HEK293 (cell line): Measurements from ENCODE around the gene GLDC.
A peak's percentile ranks its signal among the peaks of the same experiment; 100 is the strongest.

Experiments used
- CTCF ChIA-PET: fragments of 350-600 bp; formaldehyde crosslinking; extraction: SDS; loops from one replicate; lab custom pipeline; 2021; ENCODE audit warnings: antibody characterized with exemption; lab: Yijun Ruan, JAX
- POLR2A ChIA-PET: fragments of 300-600 bp; formaldehyde crosslinking; extraction: SDS; loops from one replicate; lab custom pipeline; 2020; ENCODE audit warnings: antibody characterized with exemption, inconsistent platforms; lab: Yijun Ruan, JAX
- H3K27ac ChIP-seq: fragments of 200-500 bp; sonication (Bioruptor generic); 2 replicates; pipeline ENCODE4 v1.5.1; 2014; ENCODE audit warnings: low read depth, low read length, control low read depth, inconsistent platforms; ENCODE audit errors: extremely low read depth
- H3K36me3 ChIP-seq, 2 experiments: fragments of 200-500 bp in 1 of 2; sonication (Bioruptor generic) in 1 of 2; 1 replicate in 1 of 2; 2 replicates in 1 of 2; pipeline ENCODE4 v1.5.1; 2014 to 2017; ENCODE audit warnings: inconsistent platforms in 2 of 2, low read length in 2 of 2; ENCODE audit not compliant: control insufficient read depth in 2 of 2, insufficient read depth in 1 of 2
- H3K4me1 ChIP-seq: fragments of 200-500 bp; sonication (Bioruptor generic); 2 replicates; pipeline ENCODE4 v1.5.1; 2014; ENCODE audit warnings: mild to moderate bottlenecking, low read length, inconsistent platforms; ENCODE audit not compliant: control insufficient read depth, insufficient read depth
- H3K4me3 ChIP-seq: 2 replicates; pipeline ENCODE4 v1.5.1; 2011; ENCODE audit warnings: low read depth, mild to moderate bottlenecking, control low read depth, low read length, moderate library complexity
- H3K9me3 ChIP-seq: fragments of 200-500 bp; sonication (Bioruptor generic); 2 replicates; pipeline ENCODE4 v1.5.1; 2014; ENCODE audit warnings: low read depth, low read length, inconsistent platforms; ENCODE audit not compliant: control insufficient read depth, insufficient read depth
- GLIS1 ChIP-seq: fragments of 450-650 bp; formaldehyde crosslinking; IDR thresholded peaks from 2 replicates; pipeline ENCODE4 v1.5.1; 2016; ENCODE audit warnings: missing biosample characterization, missing genetic modification characterization
- MZF1 ChIP-seq: fragments of 450-650 bp; formaldehyde crosslinking; IDR thresholded peaks from 2 replicates; pipeline ENCODE4 v1.5.1; 2017; ENCODE audit warnings: missing biosample characterization, missing genetic modification characterization, borderline replicate concordance
- SP7 ChIP-seq: fragments of 450-650 bp; formaldehyde crosslinking; IDR thresholded peaks from 2 replicates; pipeline ENCODE4 v1.5.1; 2016; ENCODE audit warnings: missing biosample characterization, missing genetic modification characterization
- TCF7L2 ChIP-seq: IDR thresholded peaks from 2 replicates; pipeline ENCODE4 v1.6.1; 2011; ENCODE audit warnings: low read depth, mild to moderate bottlenecking, inconsistent platforms, low read length, moderate library complexity, borderline replicate concordance
- ZBTB21 ChIP-seq: fragments of 450-650 bp; formaldehyde crosslinking; IDR thresholded peaks from 2 replicates; pipeline ENCODE4 v1.5.1; 2017; ENCODE audit warnings: missing biosample characterization, missing genetic modification characterization
- ZFHX2 ChIP-seq: fragments of 450-650 bp; formaldehyde crosslinking; conservative IDR thresholded peaks from 2 replicates; pipeline ENCODE4 v1.5.1; 2016; ENCODE audit warnings: missing biosample characterization, missing genetic modification characterization
- ZFP37 ChIP-seq: fragments of 450-650 bp; formaldehyde crosslinking; IDR thresholded peaks from 2 replicates; pipeline ENCODE4 v1.5.1; 2016; ENCODE audit warnings: missing biosample characterization, missing genetic modification characterization
- ZNF10 ChIP-seq: fragments of 450-650 bp; formaldehyde crosslinking; IDR thresholded peaks from 2 replicates; pipeline ENCODE4 v1.5.1; 2017; ENCODE audit warnings: missing biosample characterization, missing genetic modification characterization
- ZNF133 ChIP-seq: fragments of 450-650 bp; formaldehyde crosslinking; IDR thresholded peaks from 2 replicates; pipeline ENCODE4 v1.5.1; 2016; ENCODE audit warnings: missing biosample characterization, missing genetic modification characterization
- ZNF23 ChIP-seq: fragments of 450-650 bp; formaldehyde crosslinking; IDR thresholded peaks from 2 replicates; pipeline ENCODE4 v1.5.1; 2016; ENCODE audit warnings: missing biosample characterization, missing genetic modification characterization, borderline replicate concordance
- ZNF274 ChIP-seq, 2 experiments: fragments of 200-500 bp in 1 of 2; fragments of 450-650 bp in 1 of 2; sonication (Bioruptor generic) in 1 of 2; formaldehyde crosslinking in 1 of 2; IDR thresholded peaks; 2 replicates each; pipeline versions ENCODE4 v1.5.1 to v1.6.1; 2014 to 2016; ENCODE audit warnings: borderline replicate concordance in 1 of 2, inconsistent platforms in 1 of 2, low read length in 1 of 2, missing biosample characterization in 1 of 2, missing genetic modification characterization in 1 of 2
- ZNF335 ChIP-seq: fragments of 450-650 bp; formaldehyde crosslinking; conservative IDR thresholded peaks from 2 replicates; pipeline ENCODE4 v1.5.1; 2016; ENCODE audit warnings: missing biosample characterization, missing genetic modification characterization
- ZNF404 ChIP-seq: fragments of 450-650 bp; formaldehyde crosslinking; IDR thresholded peaks from 2 replicates; pipeline ENCODE4 v1.5.1; 2017; ENCODE audit warnings: missing biosample characterization, missing genetic modification characterization
- ZNF510 ChIP-seq: fragments of 450-650 bp; formaldehyde crosslinking; IDR thresholded peaks from 2 replicates; pipeline ENCODE4 v1.5.1; 2018; ENCODE audit warnings: mild to moderate bottlenecking, missing genetic modification characterization, missing biosample characterization; ENCODE audit not compliant: insufficient replicate concordance
- ZNF555 ChIP-seq: fragments of 450-650 bp; formaldehyde crosslinking; conservative IDR thresholded peaks from 2 replicates; pipeline ENCODE4 v1.5.1; 2017; ENCODE audit warnings: missing biosample characterization, mild to moderate bottlenecking, missing genetic modification characterization, inconsistent platforms
- ZNF645 ChIP-seq: fragments of 450-650 bp; formaldehyde crosslinking; IDR thresholded peaks from 2 replicates; pipeline ENCODE4; 2016; ENCODE audit warnings: missing biosample characterization, missing genetic modification characterization
- ZNF692 ChIP-seq: fragments of 450-650 bp; formaldehyde crosslinking; IDR thresholded peaks from 2 replicates; pipeline ENCODE4 v1.5.1; 2016; ENCODE audit warnings: missing biosample characterization, missing genetic modification characterization
- ZSCAN23 ChIP-seq: fragments of 450-650 bp; formaldehyde crosslinking; IDR thresholded peaks from 2 replicates; pipeline ENCODE4 v1.5.1; 2016; ENCODE audit warnings: missing biosample characterization, missing genetic modification characterization

GLDC gene

DNA sequence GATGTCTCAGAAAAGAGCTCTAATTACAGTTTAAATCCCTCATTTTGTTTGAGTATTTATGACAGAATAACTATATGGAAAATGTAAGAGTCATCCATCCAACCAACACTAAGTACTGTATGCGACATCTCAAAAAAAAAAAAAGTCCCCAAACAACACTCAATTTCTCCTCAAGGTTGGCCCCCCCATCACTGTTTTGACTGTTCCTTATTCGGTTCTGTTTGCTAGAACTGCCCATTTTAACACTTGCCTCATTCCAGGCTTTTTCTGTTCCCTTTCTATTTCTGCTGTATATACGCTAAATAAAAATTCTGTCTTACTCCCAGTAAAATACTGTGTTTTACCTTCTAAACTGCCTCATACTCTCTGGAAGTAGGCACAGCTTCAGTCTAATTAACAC is 25.2 kb downstream of the GLDC start (continued):
- TF ChIP-seq ZNF10 = no peak
- no peak for TF ChIP-seq MZF1 (tag by site-specific recombination)

DNA sequence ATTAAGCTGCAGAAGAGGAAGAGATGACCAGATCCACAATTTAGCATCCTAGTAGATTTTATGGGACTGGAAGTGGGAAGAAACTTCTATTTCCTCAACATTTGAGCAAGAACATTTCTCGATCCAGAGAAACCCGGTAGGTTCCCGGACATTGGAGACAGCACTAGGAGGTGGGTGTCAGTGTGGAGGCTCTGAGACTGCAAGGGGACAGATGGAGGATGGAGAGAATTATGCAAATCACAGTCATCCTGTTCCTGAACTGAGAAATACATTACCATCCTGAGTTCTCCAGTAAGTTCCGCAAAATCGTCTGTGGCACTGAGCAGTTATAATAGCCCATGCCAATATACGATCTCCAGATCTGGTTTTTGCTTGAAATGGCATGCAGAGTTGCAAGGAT is 25.6 kb downstream of the GLDC start:
- ChIA-PET POLR2A (no interaction called here), CTCF (interaction anchor here (1.1 kb wide), 1 partner anchor 21 kb away, joined by 3 read pairs; no protein-coding TSS in a partner anchor)
- Histone ChIP-seq H3K36me3 (peaks cover 0 to 3% of the 10 kb centered on the region in 2 experiments; a peak in 2 of 3 replicates), H3K4me3 (no peak overlapping the region), H3K9me3 (no peaks in the 10 kb centered on the region), H3K4me1 (peaks cover 6% of the 10 kb centered on the region), H3K27ac (no peak overlapping the region)
- TF ChIP-seq ZNF274 (IDR thresholded peaks at IDR 0.05; ENCODE audit: low read length) (no peak), ZNF274 (tag by site-specific recombination; IDR thresholded peaks at IDR 0.05; ENCODE audit: borderline replicate concordance) (no peak), ZNF555 (no peak), ZNF335 (tag by site-specific recombination) (no peak), ZFP37 (tag by site-specific recombination) (no peak), ZNF645 (tag by site-specific recombination) (no peak), ZNF23 (tag by site-specific recombination) (no peak), GLIS1 (tag by site-specific recombination) (no peak), SP7 (tag by site-specific recombination) (no peak), ZNF404 (tag by site-specific recombination) (no peak), ZBTB21 (tag by site-specific recombination) (no peak), TCF7L2 (no peak), ZNF510 (tag by site-specific recombination) (no peak)

DNA sequence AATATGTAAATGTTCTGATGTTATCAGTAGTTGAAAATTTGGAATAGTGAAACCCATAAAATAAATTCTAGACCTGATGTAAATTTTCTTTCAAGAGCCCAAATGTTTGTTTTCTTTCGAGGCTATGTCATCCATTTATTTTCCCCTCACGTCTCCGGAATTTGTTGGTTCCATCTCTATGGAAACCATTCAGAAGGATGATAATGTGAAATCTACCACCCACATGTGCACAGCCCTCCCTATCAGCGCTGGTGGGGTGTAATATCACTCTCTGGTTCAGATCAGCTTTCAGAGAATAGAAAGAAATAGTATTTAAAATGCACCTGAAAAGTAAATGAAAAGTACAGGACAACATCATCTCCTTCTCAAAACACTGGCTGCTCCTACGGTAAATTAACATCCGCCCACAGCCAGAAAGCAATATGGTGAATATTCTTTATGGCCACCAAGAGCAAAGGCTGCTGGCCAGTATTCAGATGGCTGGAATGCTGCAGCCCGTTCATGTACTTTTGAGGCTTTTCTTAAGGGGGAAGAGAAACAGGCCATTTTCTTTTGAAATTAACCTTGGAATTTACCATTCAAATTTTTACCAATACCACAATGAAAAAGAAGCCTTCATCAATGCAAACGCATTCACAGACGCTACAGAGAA is 28.5 kb downstream of the GLDC start:
- H3K36me3 ChIP-seq = peaks cover 0 to 3% of the 10 kb centered on the region in 2 experiments; a peak in 2 of 3 replicates
- TF ChIP-seq ZFHX2 (tag by site-specific recombination) = 0 out of 2 replicates have a peak, but pooled peaks have one; percentile 13
- TF ChIP-seq ZNF692 = no peak
- no peaks in the 10 kb centered on the region for H3K9me3 ChIP-seq
- H3K27ac ChIP-seq = no peak overlapping the region
- ChIA-PET POLR2A (no interaction called here), CTCF (no interaction called here)
- H3K4me3 ChIP-seq = no peak overlapping the region
- H3K4me1 ChIP-seq = peaks cover 6% of the 10 kb centered on the region

- CTCF ChIA-PET = interaction anchor here (0.5 kb wide), 1 partner anchor 21 kb away, joined by 5 read pairs; no protein-coding TSS in a partner anchor
- POLR2A ChIA-PET = no interaction called here
- peaks cover 0 to 5% of the 10 kb centered on the region in 2 experiments; a peak in 2 of 3 replicates for H3K36me3 ChIP-seq
- TF ChIP-seq ZSCAN23 = no peak
- TF ChIP-seq ZNF133 (tag by site-specific recombination) = no peak
- peaks cover 6% of the 10 kb centered on the region for H3K4me1 ChIP-seq
- H3K9me3 ChIP-seq = no peaks in the 10 kb centered on the region
- no peak overlapping the region for H3K27ac ChIP-seq
- H3K4me3 ChIP-seq = no peak overlapping the region
These were observed 31.0 kb downstream of the GLDC start for GRCh38 chr9:6614489-6614888.
